Measurements from ENCODE around the gene PTRH1.
"Not testable (repeated sequence)": the region's sequence is repeated elsewhere in the genome, so short reads cannot be mapped to it uniquely, and the experiment has no call there.

PTRH1 gene

GRCh38 chr9:127715470-127716337, at the start of gene PTRH1, which contains the start of gene TTC16:
TSS of gene PTRH1 (minus strand) at chr9:127715663. CDS start at chr9:127715639, 24 bp downstream.
TSS of gene TTC16 (plus strand) at chr9:127716079. CDS start at chr9:127716146, 67 bp downstream.
- DNase-seq, result peak; percentile 98

- DNase-seq, result peak; percentile 41
Observed at GRCh38 chr9:127763918-127764384, 48.5 kb upstream of the PTRH1 start.

- DNase-seq, result no peak
Observed at GRCh38 chr9:127762111-127762676, 46.7 kb upstream of the PTRH1 start.

GRCh38 chr9:127761491-127761956, 46.1 kb upstream of the PTRH1 start:
- no peak for DNase-seq

GRCh38 chr9:127761061-127761460, 45.6 kb upstream of the PTRH1 start:
- no peak for DNase-seq

- no peak for DNase-seq
Observed at GRCh38 chr9:127758843-127759242, 43.4 kb upstream of the PTRH1 start.

- not testable (repeated sequence) for DNase-seq
Observed at GRCh38 chr9:127756776-127757175, 41.3 kb upstream of the PTRH1 start.

- no peak for DNase-seq
Observed at GRCh38 chr9:127756233-127756632, 40.8 kb upstream of the PTRH1 start.

- DNase-seq, result no peak
Observed at GRCh38 chr9:127755061-127756060, 39.9 kb upstream of the PTRH1 start.

- no peak for DNase-seq
Observed at GRCh38 chr9:127754099-127755060, 38.9 kb upstream of the PTRH1 start.

GRCh38 chr9:127753622-127754021, 38.2 kb upstream of the PTRH1 start:
- no peak for DNase-seq

GRCh38 chr9:127753148-127753547, 37.7 kb upstream of the PTRH1 start:
- no peak for DNase-seq

- no peak for DNase-seq
Observed at GRCh38 chr9:127751269-127752054, 36.0 kb upstream of the PTRH1 start.

GRCh38 chr9:127749090-127749787, 33.8 kb upstream of the PTRH1 start:
- no peak for DNase-seq

GRCh38 chr9:127746959-127747569, 31.6 kb upstream of the PTRH1 start:
- DNase-seq, result no peak

GRCh38 chr9:127744398-127745110, 29.1 kb upstream of the PTRH1 start:
- no peak for DNase-seq

- DNase-seq, result no peak
Observed at GRCh38 chr9:127742435-127743088, 27.1 kb upstream of the PTRH1 start.

GRCh38 chr9:127741831-127742434, 26.5 kb upstream of the PTRH1 start:
- no peak for DNase-seq
